ENCODE measurements around the gene KLF3.
A peak's percentile ranks its signal among the peaks of the same experiment; 100 is the strongest.

Gene KLF3

GRCh38 chr4:38698176-38698575 is 34.2 kb downstream of the KLF3 start:
- no peak for DNase-seq (ENCODE audit: low spot score)

DNA sequence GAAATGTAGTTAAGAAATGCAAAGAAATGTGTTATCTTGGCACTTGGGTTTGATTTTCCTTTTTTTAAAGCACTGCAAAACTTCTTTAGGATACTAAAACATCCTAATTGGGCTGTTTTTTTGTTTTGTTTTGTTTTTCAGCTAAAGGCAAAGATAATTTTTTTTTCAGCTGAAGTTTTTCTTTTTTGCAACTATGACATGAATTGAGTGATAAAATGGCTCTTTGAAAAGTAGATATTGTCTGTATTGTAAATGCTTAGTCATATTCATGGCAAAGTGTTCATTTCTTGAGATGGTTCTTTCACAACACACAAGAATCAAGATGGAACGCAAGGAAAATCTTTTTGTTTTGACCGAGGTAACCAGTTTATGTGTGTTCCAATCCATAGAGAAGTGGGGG is 35.1 kb downstream of the KLF3 start:
- no peak for DNase-seq (ENCODE audit: low spot score)

DNA sequence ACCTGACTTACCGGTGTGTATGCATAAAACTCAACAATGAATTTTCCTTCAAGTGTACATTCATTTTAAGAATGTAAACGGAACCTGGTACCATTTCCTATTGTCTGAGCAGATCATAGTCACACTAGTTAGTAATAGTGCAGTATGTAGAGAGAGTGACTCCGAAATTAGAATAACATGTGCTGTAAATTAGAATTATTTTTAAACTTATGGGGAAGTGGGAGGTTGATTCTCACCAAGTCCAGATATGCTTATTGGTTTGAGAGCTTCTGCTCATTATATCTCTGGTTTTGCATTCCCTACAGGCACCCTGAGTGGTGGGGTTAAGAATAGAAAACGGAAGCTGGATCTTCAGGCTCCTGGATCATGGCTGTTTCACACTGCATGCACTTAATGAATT is 39.6 kb downstream of the KLF3 start:
- no peak for DNase-seq (ENCODE audit: low spot score)

GRCh38 chr4:38704622-38705154 is 40.7 kb downstream of the KLF3 start:
- DNase-seq (ENCODE audit: low spot score) = no peak

GRCh38 chr4:38706301-38706700 is 42.3 kb downstream of the KLF3 start:
- DNase-seq (ENCODE audit: low spot score) = no peak

DNA sequence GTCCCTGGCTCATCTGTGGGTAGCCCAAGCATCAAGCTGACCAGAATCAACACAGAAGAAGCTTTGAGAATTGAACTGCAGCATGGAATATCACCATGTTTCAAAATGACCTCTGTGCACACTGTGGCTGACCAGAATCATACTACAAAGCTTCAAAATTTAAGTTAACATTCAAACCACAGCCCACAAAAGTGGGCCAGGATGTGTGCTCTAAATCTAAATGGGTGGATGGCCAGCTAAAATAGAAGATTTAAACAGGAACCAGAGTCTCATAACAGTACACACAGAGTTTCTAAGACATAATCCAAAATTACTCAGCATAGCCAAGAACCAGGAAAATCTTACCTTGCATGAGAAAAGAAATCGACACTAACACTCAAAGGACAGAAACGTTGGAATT is 46.1 kb downstream of the KLF3 start:
- DNase-seq (ENCODE audit: low spot score) = no peak

DNA sequence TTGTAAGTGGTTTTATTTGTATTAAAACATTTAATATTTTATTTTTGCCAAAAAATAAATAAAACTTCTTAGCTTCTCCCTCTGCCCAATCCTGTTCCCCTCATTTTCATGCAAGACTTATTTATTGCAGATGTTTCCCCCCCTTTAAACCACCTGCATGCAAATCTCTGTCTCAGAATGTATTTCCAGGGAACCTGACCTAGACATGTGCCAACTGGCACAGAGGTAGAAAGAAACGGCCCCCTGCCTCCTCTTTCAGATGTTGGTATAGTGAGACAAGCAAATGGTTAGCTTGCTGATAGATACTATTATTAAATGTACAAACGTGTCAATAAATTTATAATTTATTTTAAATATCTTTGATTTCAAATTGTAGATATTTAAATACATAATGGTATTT is 47.1 kb downstream of the KLF3 start:
- no peak for DNase-seq (ENCODE audit: low spot score)

GRCh38 chr4:38715050-38715449 is 51.1 kb downstream of the KLF3 start:
- DNase-seq (ENCODE audit: low spot score) = no peak

GRCh38 chr4:38716256-38716655 is 52.3 kb downstream of the KLF3 start:
- DNase-seq (ENCODE audit: low spot score) = no peak

DNA sequence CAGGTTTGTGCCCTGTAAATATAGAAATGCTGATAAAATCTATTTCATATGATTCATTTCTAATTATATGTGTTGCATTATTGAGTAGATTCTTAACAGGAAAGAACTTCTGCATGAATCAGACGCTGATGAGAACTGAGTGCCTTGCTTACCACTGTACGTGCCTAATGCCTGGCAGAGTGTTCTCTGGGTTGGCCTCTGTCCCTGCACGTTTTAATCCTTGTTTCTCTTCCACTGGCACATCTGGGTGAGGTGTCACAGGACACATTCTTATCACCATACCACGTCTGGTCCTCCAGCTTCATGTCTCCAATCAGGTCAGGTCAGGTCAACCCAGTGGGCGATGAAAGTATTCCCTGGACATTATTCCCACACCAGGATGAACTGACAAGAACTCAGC is 53.6 kb downstream of the KLF3 start:
- no peak for DNase-seq (ENCODE audit: low spot score)

DNA sequence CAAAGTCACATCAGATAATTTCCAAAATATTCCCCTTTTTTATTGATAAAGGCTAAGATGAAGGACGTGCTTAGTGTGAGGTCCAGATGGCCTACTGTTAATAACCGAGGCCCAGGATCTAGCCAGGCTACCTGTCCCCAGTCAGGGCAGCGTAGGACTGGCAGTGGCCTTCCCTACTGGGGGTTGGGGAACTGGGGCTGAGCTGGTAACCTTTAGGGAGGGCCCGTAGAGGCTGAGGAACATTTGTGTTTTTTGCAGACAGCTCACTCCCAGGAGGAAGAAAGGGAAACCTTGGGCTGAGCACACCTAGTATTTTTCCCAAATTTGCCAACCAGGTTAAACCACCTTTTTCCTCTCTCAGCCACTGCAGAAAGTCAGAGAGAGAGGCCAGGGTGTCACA is 59.1 kb downstream of the KLF3 start:
- no peak for DNase-seq (ENCODE audit: low spot score)

DNA sequence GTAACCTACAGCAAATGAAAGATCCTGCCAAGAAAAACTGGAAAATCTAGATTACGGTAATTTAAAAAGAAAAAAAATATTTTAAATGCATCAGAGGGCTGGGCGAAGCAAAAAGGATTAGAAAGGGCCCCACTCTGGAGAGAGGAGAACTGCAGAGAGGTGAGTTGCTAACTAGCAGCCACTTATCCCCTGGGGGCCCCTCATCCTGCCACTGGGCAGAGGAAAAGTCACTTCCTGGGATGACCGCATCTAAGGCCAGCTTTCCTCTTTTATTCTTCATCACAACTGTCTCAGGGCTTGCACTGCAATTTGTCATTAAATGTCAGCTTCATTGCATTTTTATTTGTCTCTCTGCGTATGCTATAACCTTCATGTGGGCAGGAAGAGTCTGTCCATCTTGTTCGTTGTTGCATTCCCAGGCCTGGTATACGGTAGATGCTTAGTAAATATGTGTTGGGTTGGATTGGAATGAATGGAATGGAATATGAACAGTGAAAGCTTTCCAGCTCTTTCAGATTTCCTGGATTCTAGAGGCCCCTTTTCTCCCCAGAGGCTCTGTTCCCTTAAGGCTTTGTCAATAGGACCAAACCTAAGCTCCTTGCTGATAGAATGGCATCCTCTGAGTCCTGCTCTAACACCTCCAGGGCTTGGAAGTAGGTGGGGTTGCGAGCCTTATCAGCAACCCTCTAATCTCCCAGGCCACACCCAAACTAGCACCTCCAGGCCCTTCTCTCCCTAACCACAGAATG is 59.9 kb downstream of the KLF3 start:
- DNase-seq (ENCODE audit: low spot score) = peak; percentile 10

DNA sequence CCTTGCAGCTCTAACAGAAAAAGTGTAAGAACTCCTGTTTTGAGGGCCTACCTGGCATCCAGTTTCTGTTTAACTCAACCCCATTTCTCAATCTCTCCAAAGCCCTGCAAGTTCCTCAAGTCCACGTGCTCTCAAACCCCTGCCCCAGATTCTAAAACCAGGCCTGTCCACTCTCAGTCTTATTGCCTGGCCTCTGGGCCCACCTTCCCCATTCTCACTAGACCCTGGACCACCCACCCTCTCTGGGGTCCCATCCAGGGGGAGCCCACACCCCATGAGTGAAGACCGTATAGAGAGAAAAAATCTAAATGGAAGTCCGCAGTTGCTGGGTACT is 60.4 kb downstream of the KLF3 start:
- no peak for DNase-seq (ENCODE audit: low spot score)

GRCh38 chr4:38728631-38729141 is 64.7 kb downstream of the KLF3 start:
- DNase-seq (ENCODE audit: low spot score) = peak; percentile 25

DNA sequence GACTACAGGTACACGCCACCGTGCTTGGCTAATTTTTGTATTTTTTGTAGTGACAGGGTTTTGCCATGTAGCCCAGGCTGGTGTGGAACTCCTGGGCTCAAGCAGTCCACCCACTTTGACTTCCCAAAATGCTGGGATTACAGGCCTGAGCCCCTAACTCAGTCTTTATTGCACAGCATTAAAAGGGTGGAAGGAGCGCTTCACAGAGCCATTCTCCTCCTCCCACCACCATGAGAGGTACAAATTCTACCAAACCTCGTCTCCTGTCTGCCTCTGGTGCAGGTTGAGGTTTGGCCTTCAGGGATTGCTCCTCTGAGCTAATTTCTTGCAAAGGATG is 66.5 kb downstream of the KLF3 start:
- DNase-seq (ENCODE audit: low spot score) = no peak

- DNase-seq (ENCODE audit: low spot score) = peak; percentile 74
Measured at GRCh38 chr4:38730830-38731646, 67.0 kb downstream of the KLF3 start.

DNA sequence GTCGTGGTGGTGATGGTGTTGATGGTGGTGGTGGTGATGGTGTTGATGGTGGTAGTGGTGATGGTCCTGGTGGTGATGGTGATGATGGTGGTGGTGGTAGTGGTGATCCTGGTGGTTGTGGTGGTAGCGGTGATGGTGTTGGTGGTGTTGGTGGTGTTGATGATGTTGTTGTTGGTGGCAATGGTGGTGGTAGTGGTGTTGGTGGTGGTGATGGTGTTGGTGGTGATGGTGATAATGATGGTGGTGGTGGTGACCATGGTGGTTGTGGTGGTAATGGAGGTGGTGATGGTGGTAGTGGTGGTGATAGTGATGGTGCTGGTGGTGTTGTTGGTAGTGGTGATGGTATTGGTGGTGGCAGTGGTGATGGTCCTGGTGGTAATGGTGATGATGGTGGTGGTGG is 69.7 kb downstream of the KLF3 start:
- no peak for DNase-seq (ENCODE audit: low spot score)

GRCh38 chr4:38734446-38734845 is 70.4 kb downstream of the KLF3 start:
- no peak for DNase-seq (ENCODE audit: low spot score)

DNA sequence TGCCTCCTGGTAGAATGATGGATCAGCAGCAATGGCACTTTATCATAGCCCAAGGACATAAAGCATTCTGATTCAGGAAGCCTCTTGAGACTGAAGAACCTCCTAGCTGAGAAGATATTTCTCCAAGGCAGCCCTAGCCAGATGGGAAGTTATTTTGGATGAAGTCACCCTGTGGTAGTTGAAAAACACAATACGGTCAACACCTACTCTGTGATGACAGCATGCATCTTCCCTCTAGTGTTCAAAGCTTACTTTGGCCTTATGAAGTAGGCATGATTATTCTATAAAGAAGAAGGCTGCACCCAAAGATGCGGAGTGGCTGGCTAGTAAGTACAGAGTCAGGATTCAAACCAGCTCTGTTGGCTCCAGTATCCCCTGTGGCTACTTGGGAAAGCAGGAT is 70.9 kb downstream of the KLF3 start:
- no peak for DNase-seq (ENCODE audit: low spot score)

- no peak for DNase-seq (ENCODE audit: low spot score)
Measured at GRCh38 chr4:38735870-38736269, 71.9 kb downstream of the KLF3 start.

- no peak for DNase-seq (ENCODE audit: low spot score)
Measured at GRCh38 chr4:38738940-38739803, 75.2 kb downstream of the KLF3 start.

- no peak for DNase-seq (ENCODE audit: low spot score)
Measured at GRCh38 chr4:38740303-38740702, 76.3 kb downstream of the KLF3 start.

Data from HuH-7 (cell line).